Breast epithelium (tissue), 3 donors: Measurements from ENCODE around the gene PRDM16.

Experiments used
- POLR2A ChIP-seq: fragments of 450-650 bp; IDR thresholded peaks from one replicate; pipeline ENCODE4 v1.6.1; 2016; ENCODE audit warnings: antibody characterized with exemption, mild to moderate bottlenecking, moderate library complexity
- POLR2AphosphoS5 ChIP-seq, 3 donors: sonication (generic); formaldehyde crosslinking; IDR thresholded peaks; one replicate each; pipeline ENCODE4 v1.6.1; 2017; ENCODE audit warnings: antibody characterized with exemption in 3 of 3
- TF ChIP-seq, protein P1 (sequence below), 3 donors: fragments of 450-650 bp; IDR thresholded peaks; one replicate each; pipeline ENCODE4 v1.5.1; 2016 to 2017; ENCODE audit warnings: antibody characterized with exemption in 3 of 3, mild to moderate bottlenecking in 3 of 3, moderate library complexity in 3 of 3

DNA sequence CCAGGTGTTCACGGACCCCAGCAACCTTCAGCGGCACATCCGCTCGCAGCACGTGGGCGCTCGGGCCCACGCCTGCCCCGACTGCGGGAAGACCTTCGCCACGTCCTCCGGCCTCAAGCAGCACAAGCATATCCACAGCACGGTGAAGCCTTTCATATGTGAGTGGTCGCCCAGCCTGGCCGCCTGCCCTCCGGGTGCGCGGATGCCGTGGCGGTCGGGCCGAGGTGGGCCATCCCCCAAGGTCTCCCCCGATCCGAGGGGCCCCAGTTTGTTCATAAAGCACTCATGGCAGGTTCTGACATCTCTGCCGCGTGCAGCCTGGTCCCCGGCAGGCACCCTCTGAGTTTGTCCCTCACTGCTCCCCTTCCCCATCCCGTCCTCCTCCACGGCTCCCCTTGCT is 336.5 kb downstream of the PRDM16 start:
- TF ChIP-seq, protein P1, sequence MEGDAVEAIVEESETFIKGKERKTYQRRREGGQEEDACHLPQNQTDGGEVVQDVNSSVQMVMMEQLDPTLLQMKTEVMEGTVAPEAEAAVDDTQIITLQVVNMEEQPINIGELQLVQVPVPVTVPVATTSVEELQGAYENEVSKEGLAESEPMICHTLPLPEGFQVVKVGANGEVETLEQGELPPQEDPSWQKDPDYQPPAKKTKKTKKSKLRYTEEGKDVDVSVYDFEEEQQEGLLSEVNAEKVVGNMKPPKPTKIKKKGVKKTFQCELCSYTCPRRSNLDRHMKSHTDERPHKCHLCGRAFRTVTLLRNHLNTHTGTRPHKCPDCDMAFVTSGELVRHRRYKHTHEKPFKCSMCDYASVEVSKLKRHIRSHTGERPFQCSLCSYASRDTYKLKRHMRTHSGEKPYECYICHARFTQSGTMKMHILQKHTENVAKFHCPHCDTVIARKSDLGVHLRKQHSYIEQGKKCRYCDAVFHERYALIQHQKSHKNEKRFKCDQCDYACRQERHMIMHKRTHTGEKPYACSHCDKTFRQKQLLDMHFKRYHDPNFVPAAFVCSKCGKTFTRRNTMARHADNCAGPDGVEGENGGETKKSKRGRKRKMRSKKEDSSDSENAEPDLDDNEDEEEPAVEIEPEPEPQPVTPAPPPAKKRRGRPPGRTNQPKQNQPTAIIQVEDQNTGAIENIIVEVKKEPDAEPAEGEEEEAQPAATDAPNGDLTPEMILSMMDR (IDR thresholded peaks at IDR 0.05): no peak
- no peak for TF ChIP-seq POLR2A
- TF ChIP-seq POLR2AphosphoS5 (IDR thresholded peaks at IDR 0.05): no peak
